Activated T-helper 9 cell treated with anti-CD3 and anti-CD28 coated beads, Interleukin-2, amount 50 U/mL, for 16 hours (primary cell): Measurements from ENCODE around the gene NEGR1.

Experiments
- DNase-seq: peaks from one replicate; pipeline ENCODE4 v3.0.0-alpha.2; 2020; ENCODE audit warnings: low read depth

The NEGR1 gene

DNA sequence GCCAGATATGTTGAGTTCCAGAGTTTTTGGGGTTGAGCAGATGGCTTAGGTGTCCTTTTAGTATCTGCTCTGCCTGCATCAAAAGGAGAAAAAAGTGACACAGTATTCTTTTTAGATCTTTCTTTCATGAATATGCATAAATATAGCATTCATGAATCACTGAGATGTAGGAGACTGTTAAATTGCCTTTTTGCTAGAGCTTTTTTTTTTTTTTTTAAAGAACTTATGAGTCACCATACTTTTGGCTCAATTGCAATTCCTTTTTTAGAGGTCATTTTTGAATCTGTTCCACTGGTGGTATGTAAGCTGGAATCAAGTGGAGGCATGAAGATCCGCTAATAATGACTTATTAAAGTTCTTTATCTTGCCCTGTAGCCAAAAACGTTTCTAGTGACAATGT is 720.6 kb downstream of the NEGR1 start:
- no peak for DNase-seq

DNA sequence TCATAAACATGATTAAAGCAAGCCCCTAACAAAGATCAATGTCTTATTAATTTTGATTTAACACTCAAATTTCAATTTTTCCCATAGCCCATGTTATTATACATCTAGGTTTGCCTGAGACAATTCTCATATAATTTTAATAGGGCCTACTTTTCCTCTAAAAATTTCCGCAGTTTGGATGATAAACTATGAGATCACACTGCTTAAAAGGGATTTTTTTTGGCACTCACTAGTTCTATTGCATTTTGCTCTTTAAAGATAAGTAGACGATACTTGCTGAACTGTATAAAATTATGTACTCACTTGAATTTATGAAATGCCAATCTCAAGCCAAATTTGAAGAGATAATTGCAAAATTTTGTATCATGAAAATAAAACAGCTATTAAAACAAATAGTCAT is 721.1 kb downstream of the NEGR1 start:
- no peak for DNase-seq

GRCh38 chr1:71559880-71560279 is 722.5 kb downstream of the NEGR1 start:
- DNase-seq = no peak

DNA sequence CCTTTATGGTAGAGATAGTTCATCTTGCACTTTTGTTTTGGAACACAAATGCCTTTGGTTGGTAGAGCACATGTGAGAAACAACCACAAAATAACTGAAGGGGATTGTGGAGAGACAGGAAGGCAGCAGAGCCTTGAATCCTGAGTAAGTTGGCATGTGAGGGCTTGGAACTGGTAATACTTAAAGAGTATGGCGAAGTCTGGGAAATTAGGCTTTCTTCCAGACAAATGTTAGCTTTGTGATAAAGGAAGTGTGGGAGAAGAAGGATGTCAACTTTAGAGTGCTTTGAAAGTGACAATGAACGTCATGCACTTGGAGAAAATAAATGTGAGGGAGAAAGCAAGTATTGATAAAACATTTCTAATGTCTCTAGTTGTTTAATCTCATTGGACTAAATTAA is 725.2 kb downstream of the NEGR1 start:
- DNase-seq = no peak

- no peak for DNase-seq
Measured at GRCh38 chr1:71548398-71548890, 733.9 kb downstream of the NEGR1 start.

DNA sequence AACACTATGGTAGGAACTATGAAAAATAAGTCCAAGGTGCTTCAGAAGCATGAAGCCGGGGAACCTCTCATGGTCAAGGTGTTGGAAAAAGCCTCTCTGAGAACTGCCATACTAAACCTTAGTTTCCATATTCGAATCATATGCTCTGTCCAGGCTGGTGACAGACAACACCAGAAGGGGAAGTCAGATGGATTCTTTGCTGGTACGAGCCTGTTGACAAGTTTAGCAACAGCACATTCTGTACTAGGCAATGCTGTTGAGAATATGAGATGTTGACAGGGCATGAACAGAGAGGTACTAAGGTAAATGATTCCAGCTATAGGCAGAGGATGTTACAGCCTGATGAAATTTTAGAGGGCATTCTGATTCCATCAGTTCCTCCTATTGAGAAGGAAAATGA is 740.2 kb downstream of the NEGR1 start:
- no peak for DNase-seq

DNA sequence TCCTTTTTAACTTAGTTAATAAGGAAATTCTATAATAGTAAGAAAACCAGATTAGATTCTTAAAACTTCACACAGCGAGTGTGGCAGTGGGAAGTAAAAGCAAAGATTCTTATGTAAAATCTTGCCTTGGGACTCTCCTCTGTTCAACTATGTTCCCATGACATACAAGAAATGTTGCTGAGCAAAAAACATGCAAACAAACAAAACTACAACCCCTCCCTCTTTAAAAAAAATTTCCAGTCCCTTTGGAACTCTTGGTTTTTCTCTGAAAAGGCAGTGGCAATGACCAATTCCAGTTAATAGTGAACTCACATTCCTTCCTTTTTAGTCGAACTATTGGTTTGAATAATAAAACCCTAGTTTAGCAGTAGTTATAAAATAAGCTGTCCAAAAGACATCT is 748.4 kb downstream of the NEGR1 start:
- no peak for DNase-seq

- DNase-seq = no peak
Measured at GRCh38 chr1:71532343-71532742, 750.0 kb downstream of the NEGR1 start.

DNA sequence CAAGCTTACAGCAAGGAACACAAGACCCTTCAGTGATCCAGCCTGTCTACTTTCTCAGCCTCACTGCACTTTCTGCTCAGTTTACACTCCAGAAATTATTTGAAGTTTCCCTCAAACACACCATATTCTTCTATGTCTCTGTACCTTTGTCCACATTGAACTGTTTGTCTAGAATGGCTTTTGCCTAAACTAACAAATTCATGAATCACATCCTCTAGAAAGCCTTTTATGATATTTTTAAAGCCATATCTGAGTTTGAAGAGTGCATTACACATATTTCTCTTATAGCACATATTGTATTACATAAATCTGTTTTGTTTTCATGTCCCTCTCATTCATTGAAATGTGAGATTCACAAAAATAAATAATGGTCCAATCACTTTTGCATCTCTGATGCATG is 755.5 kb downstream of the NEGR1 start:
- no peak for DNase-seq

- no peak for DNase-seq
Measured at GRCh38 chr1:71522721-71523120, 759.6 kb downstream of the NEGR1 start.

DNA sequence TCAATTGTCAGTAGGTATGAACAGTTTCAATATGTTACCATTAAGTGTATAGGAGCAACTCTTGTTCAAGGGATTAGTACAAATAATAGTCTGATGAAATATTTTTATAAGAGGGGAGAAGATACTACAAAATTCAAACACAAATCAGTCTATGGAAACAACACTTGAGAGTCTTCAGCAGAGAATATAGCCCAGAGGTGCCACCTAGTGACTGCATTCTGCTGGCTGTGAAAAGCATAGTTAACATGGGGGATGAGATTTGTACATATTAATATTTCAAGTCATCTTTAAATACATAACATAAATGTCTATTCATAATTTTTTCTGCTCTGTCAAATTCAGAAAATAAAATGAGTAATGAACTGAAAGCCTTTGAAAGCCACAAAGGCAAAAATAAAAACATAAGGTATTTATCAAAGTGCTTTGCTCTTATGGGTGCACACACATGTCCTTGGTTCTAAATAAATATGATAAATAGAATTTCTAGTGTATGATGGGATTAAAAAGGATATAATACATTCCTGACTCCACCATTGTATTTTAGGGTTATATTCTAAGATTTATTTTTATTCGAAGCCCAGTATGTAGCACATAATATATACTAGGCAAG is 760.6 kb downstream of the NEGR1 start:
- no peak for DNase-seq

DNA sequence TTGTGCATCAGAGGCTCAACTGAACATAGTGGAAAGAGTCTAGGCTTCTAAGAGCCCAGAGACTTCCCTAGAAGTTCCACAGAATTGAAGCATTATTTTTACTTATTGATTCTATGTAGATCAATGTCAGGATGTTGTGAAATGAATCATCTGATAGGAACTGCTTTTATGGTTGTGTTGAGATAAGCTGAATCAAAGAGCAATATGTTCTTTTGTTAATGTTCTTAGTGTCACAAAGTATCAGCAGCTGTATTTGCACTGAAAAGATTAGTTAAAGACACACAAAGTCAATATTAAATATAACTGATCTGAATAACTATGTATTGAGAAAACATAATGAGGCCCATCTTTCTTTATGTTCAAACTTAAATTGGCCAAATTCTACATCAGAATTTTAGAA is 770.8 kb downstream of the NEGR1 start:
- no peak for DNase-seq

DNA sequence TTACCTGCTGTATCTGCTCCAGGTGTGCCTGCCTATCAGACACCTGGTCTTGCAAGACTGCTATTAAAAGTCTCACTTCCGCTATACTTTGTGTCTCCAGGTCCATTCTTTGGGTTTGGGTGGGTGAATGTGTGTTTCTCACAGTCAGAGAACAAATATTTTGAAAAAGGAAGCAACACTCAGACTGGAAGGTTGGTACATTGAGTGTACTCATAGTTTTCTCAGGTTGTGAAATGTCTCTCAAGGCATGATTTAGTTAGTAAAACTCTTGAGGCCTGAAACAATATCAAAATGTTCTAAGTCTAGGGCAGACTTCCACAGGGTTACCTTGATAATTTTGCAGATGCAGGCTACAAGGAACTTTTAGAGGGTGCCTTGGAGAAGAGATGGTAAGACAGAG is 771.6 kb downstream of the NEGR1 start:
- DNase-seq = no peak

DNA sequence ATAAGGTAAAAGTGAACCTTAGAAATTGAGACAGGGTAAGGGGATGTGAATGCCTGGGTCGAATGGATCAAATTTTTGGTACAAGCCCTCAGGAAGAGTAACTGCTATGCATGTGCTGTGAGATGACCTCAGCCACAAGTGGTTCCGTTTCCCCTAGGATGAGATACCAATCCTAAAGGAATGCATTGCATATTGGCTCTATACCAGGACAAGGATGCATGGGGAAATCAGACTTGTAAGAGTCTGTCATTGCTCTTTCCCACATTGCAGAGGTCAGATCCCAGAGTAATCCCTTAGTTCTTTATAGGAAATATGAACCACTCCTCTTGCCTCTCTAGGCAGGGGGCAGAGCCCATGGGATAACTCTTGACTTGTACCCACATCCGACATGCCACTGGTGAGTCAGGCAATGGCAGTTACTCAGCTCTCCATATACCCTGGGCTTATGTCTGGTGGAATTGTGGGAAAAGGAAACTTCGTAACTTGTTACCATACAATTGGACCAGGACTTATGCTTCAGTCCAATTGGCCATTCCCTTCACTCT is 773.2 kb downstream of the NEGR1 start:
- DNase-seq = no peak

DNA sequence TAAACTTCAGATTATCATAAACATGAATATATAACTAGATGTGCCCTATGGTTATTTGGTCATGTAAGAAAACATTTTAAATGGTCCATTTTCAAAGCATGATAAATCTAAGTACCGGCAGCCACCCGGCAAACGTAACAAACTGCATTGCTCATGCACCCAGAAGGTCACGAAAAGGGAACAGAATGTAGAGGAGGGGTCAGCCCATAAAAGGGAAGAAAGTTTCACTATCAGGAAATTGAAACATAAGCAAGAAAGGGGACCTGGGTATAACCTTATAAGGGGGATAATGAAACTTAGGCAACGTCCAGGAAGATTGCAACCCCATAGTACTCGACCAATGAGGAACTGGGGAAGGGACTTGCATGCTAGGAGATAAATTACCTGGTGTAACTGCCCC is 780.3 kb downstream of the NEGR1 start:
- DNase-seq = no peak

GRCh38 chr1:71498542-71498941 is 783.8 kb downstream of the NEGR1 start:
- no peak for DNase-seq

GRCh38 chr1:71494163-71494562 is 788.2 kb downstream of the NEGR1 start:
- no peak for DNase-seq

GRCh38 chr1:71492298-71493041 is 789.9 kb downstream of the NEGR1 start:
- no peak for DNase-seq

- no peak for DNase-seq
Measured at GRCh38 chr1:71490432-71490831, 791.9 kb downstream of the NEGR1 start.

DNA sequence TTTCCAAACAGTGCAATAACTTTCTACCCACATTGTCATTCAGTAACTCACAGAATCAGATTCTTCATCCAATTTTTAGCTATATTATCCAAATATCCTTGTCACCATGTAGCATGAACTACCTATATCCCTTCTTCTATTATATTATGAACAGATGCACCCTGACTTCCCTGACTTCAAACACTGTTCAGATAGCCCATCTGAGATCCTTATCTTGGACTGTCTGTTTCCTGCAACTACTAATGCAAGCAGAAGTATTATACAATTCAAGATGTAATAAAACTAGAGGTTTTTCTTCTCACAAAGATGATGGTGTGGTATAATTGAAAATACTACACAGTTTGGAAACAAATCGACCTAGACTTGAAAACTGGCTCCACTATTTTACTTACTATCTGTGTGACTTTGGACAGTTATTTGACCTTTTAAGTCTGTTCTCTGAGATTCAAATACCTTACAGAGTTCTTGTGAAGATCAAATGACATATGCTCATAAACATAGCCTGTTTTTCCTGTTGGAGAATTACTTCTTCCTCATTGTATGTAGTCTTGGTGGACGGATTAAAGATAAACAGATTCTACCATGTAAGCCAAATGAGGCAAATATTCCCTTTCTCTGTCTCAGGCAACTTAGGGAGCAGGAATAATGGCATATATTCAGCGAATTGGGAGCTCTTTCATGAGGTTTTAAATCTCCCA is 793.6 kb downstream of the NEGR1 start:
- no peak for DNase-seq

DNA sequence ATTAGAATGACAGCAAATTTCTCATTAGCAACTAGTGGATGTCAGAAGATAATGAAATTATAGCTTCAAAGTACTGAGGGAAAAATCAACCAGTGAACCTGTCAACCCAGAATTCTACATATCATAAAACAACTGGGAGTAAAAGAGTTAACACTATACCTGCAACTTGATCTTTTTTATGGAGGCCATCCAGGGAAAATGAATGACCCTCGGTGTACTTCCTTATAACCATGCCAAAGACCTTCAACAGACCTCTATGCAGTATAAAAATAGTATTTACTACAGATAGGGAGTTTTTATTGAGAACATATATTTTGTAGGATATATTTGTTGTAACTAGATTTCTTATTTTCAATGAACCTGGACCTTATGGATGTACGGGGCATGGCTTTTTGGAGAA is 809.0 kb downstream of the NEGR1 start:
- DNase-seq = no peak

- no peak for DNase-seq
Measured at GRCh38 chr1:71465093-71465492, 817.2 kb downstream of the NEGR1 start.

- no peak for DNase-seq
Measured at GRCh38 chr1:71464016-71464415, 818.3 kb downstream of the NEGR1 start.
